GM23338 (cell line): ENCODE measurements around the gene NET1. TPM values are rescaled to one million over a fixed set of nuclear protein-coding genes. Genes with fewer than 3 reads are reported as not detected.
"Not testable (repeated sequence)": the region's sequence is repeated elsewhere in the genome, so short reads cannot be mapped to it uniquely, and the experiment has no call there.

ENCODE experiments used
- ATAC-seq: fragments of 200-7000 bp; cut with Tn5 transposase; 3 replicates; pipeline ENCODE4 v1.9.1; 2020
- DNase-seq: peaks from one replicate; pipeline ENCODE4 v3.0.0-alpha.2; 2015; ENCODE audit warnings: low spot score
- H2AFZ ChIP-seq: fragments of 200-600 bp; sonication (generic); 2 replicates; pipeline ENCODE4 v1.8.0; 2016; ENCODE audit warnings: antibody characterized with exemption, mild to moderate bottlenecking, moderate library complexity
- H3F3A ChIP-seq: fragments of 200-600 bp; sonication (generic); replicated peaks from 2 replicates; pipeline ENCODE4 v1.8.0; 2017; ENCODE audit warnings: antibody characterized with exemption, mixed run types, low read depth
- H3K27ac ChIP-seq: fragments of 200-600 bp; sonication (generic); 2 replicates; pipeline ENCODE4 v1.6.1; 2016; ENCODE audit warnings: low read depth
- H3K27me3 ChIP-seq: fragments of 200-600 bp; sonication (generic); 2 replicates; pipeline ENCODE4 v1.8.0; 2016; ENCODE audit warnings: mild to moderate bottlenecking, mixed run types, moderate library complexity; ENCODE audit not compliant: insufficient read depth
- H3K36me3 ChIP-seq: fragments of 200-600 bp; sonication (generic); 2 replicates; pipeline ENCODE4 v1.8.0; 2016; ENCODE audit warnings: mild to moderate bottlenecking; ENCODE audit not compliant: insufficient read depth
- H3K4me1 ChIP-seq: fragments of 200-600 bp; sonication (generic); 2 replicates; pipeline ENCODE4 v1.8.0; 2016; ENCODE audit warnings: mild to moderate bottlenecking, moderate library complexity; ENCODE audit not compliant: insufficient read depth
- H3K4me2 ChIP-seq: fragments of 200-600 bp; sonication (generic); 2 replicates; pipeline ENCODE4 v1.7.1; 2017; ENCODE audit warnings: mixed run types
- H3K4me3 ChIP-seq: fragments of 200-600 bp; sonication (generic); 2 replicates; pipeline ENCODE4 v1.6.1; 2016; ENCODE audit warnings: mixed run types
- H3K79me2 ChIP-seq: fragments of 200-600 bp; sonication (generic); replicated peaks from 2 replicates; pipeline ENCODE4 v1.8.0; 2017; ENCODE audit warnings: mild to moderate bottlenecking; ENCODE audit not compliant: insufficient read depth
- H3K9me2 ChIP-seq: fragments of 200-600 bp; sonication (generic); 2 replicates; pipeline ENCODE4 v1.8.0; 2017; ENCODE audit not compliant: insufficient read depth
- H4K20me1 ChIP-seq: fragments of 200-600 bp; sonication (generic); replicated peaks from 2 replicates; pipeline ENCODE4 v1.8.0; 2017; ENCODE audit warnings: mild to moderate bottlenecking; ENCODE audit not compliant: insufficient read depth
- H3K27ac Mint-ChIP-seq: 2 replicates; pipeline ENCODE4 v1.8.0; 2020; ENCODE audit warnings: inconsistent platforms, mild to moderate bottlenecking, moderate library complexity, mixed read lengths
- H3K27me3 Mint-ChIP-seq: 3 replicates; pipeline ENCODE4 v1.8.0; 2022; ENCODE audit warnings: low read depth, mild to moderate bottlenecking, moderate library complexity, mixed read lengths, inconsistent platforms; ENCODE audit not compliant: insufficient read depth, poor library complexity
- H3K36me3 Mint-ChIP-seq: 3 replicates; pipeline ENCODE4 v1.8.0; 2021; ENCODE audit warnings: low read depth, mild to moderate bottlenecking, inconsistent platforms, moderate library complexity, mixed read lengths
- H3K4me1 Mint-ChIP-seq: 3 replicates; pipeline ENCODE4 v1.8.0; 2020; ENCODE audit warnings: mild to moderate bottlenecking, inconsistent platforms, mixed read lengths
- H3K4me3 Mint-ChIP-seq: 3 replicates; pipeline ENCODE4 v1.8.0; 2021; ENCODE audit warnings: moderate library complexity, mild to moderate bottlenecking, inconsistent platforms, mixed read lengths
- H3K9me3 Mint-ChIP-seq: 3 replicates; pipeline ENCODE4 v1.8.0; 2020; ENCODE audit warnings: moderate library complexity, mild to moderate bottlenecking, inconsistent platforms, mixed read lengths
- EZH2 ChIP-seq: fragments of 200-600 bp; sonication (generic); IDR thresholded peaks from one replicate; pipeline ENCODE4 v1.8.0; 2017; ENCODE audit warnings: antibody characterized with exemption, mild to moderate bottlenecking, low read depth; ENCODE audit not compliant: unreplicated experiment
- JUNB ChIP-seq: IDR thresholded peaks from one replicate; pipeline ENCODE4 v1.6.1; 2016; ENCODE audit warnings: antibody characterized with exemption; ENCODE audit not compliant: unreplicated experiment
- NANOG ChIP-seq: IDR thresholded peaks from 2 replicates; pipeline ENCODE4 v1.6.1; 2016; ENCODE audit warnings: antibody characterized with exemption, borderline replicate concordance
- POLR2AphosphoS5 ChIP-seq: IDR thresholded peaks from 2 replicates; pipeline ENCODE4 v1.6.1; 2016; ENCODE audit warnings: antibody characterized with exemption, low read depth
- REST ChIP-seq: IDR thresholded peaks from one replicate; pipeline ENCODE4 v1.6.1; 2018; ENCODE audit warnings: antibody characterized with exemption; ENCODE audit not compliant: unreplicated experiment
- ZNF114 ChIP-seq: fragments of 250-450 bp; sonication (Bioruptor Pico); IDR thresholded peaks from 2 replicates; pipeline ENCODE4 v1.5.0; 2020; ENCODE audit warnings: mild to moderate bottlenecking, moderate library complexity
- ZNF331 ChIP-seq: fragments of 250-450 bp; sonication (Bioruptor Pico); IDR thresholded peaks from 2 replicates; pipeline ENCODE4 v1.5.0; 2020; ENCODE audit warnings: low read depth, mild to moderate bottlenecking, moderate library complexity
- polyA plus RNA-seq: library from polyadenylated mRNA; unstranded; fragments of >200 nt; fragmentation: Nextera tagmentation; extraction: Ambion mirVana; gene quantifications from 2 replicates; pipeline ENCODE4 v1.2.1, GENCODE V29; 2016
- total RNA-seq: library from RNA; depleted of rRNA; stranded (reverse); fragments of >200 nt; shearing (Covaris generic); gene quantifications from 2 replicates; pipeline ENCODE4 v1.2.3, GENCODE V29; 2014

NET1 gene
- total and polyA plus RNA-seq, 2 experiments from 2014 or later: 47.9 to 93.9 TPM

- TF ChIP-seq POLR2AphosphoS5 (no peak), REST (no peak), NANOG (no peak), ZNF331 (CRISPR knock-in tag) (no peak), ZNF114 (CRISPR knock-in tag) (no peak), JUNB (no peak), EZH2 (no peak)
- DNase-seq: no peak
- H3K36me3 ChIP-seq: 0 out of 2 replicates have a peak, but pooled peaks cover 3% of the 10 kb centered on the region
- H3K27me3 Mint-ChIP-seq: peaks cover 13% of the 10 kb centered on the region
- H3K27ac ChIP-seq: no peak overlapping the region
- no peak overlapping the region for H3K27ac Mint-ChIP-seq
- H3K4me2 ChIP-seq: no peak overlapping the region
- H3K9me2 ChIP-seq: no peaks in the 10 kb centered on the region
- peaks cover 24% of the 10 kb centered on the region for H3K4me1 Mint-ChIP-seq
- ATAC-seq: no peak
- H3K4me3 Mint-ChIP-seq: no peak overlapping the region
- H3K4me3 ChIP-seq: no peak overlapping the region
- peaks cover 65% of the 10 kb centered on the region for H3K36me3 Mint-ChIP-seq
- H4K20me1 ChIP-seq: no peaks in the 10 kb centered on the region
- H3K79me2 ChIP-seq: no peaks in the 10 kb centered on the region
- 0 out of 2 replicates have a peak, but pooled peaks cover 4% of the 10 kb centered on the region for H3F3A ChIP-seq
- H3K27me3 ChIP-seq: no peaks in the 10 kb centered on the region
- H2AFZ ChIP-seq: no peak overlapping the region
- H3K4me1 ChIP-seq: peaks cover 20% of the 10 kb centered on the region
- H3K9me3 Mint-ChIP-seq: peaks cover 65% of the 10 kb centered on the region
Observed at GRCh38 chr10:5470062-5470751, 57.9 kb downstream of the NET1 start.

- H3K4me1 ChIP-seq: peaks cover 13% of the 10 kb centered on the region
- not testable (repeated sequence) for H3K4me3 ChIP-seq, H3F3A ChIP-seq, H3K36me3 ChIP-seq, H3K27ac ChIP-seq, H3K79me2 ChIP-seq, H4K20me1 ChIP-seq, H3K4me3 Mint-ChIP-seq, DNase-seq, H3K27me3 ChIP-seq, H3K27ac Mint-ChIP-seq, H3K9me2 ChIP-seq, H3K4me2 ChIP-seq, H3K4me1 Mint-ChIP-seq, H2AFZ ChIP-seq, ATAC-seq
- Mint-ChIP-seq H3K27me3 (peaks cover 10% of the 10 kb centered on the region), H3K36me3 (peaks cover 32% of the 10 kb centered on the region), H3K9me3 (peaks cover 31% of the 10 kb centered on the region)
Observed at GRCh38 chr10:5474642-5475041, 62.3 kb downstream of the NET1 start.

GRCh38 chr10:5475088-5475487 lies 62.7 kb downstream of the NET1 start:
- H3K27me3 Mint-ChIP-seq: peaks cover 13% of the 10 kb centered on the region

More at GRCh38 chr10:5475088-5475487, 62.7 kb downstream of the NET1 start:
- H3K36me3 Mint-ChIP-seq: peaks cover 28% of the 10 kb centered on the region
- H3F3A ChIP-seq, H3K4me1 Mint-ChIP-seq, H3K79me2 ChIP-seq, H3K27me3 ChIP-seq, ATAC-seq, H3K4me3 Mint-ChIP-seq, H3K4me2 ChIP-seq, H3K9me2 ChIP-seq, H2AFZ ChIP-seq, DNase-seq, H3K27ac Mint-ChIP-seq, H3K36me3 ChIP-seq, H3K4me3 ChIP-seq, H3K27ac ChIP-seq, H4K20me1 ChIP-seq: not testable (repeated sequence)
- peaks cover 13% of the 10 kb centered on the region for H3K4me1 ChIP-seq
- H3K9me3 Mint-ChIP-seq: peaks cover 29% of the 10 kb centered on the region
